AG04450 (cell line): ENCODE data around the gene RUFY1. TPM values are rescaled to one million over a fixed set of nuclear protein-coding genes. Genes with fewer than 3 reads are reported as not detected.
A peak's percentile ranks its signal among the peaks of the same experiment; 100 is the strongest.

Experiments used
- CTCF ChIA-PET: fragments of 300-600, 350-600 bp; formaldehyde crosslinking; extraction: SDS; loops from one replicate; lab custom pipeline; 2022; ENCODE audit warnings: antibody characterized with exemption, inconsistent platforms; lab: Charles Lee
- POLR2A ChIA-PET: fragments of 350-600 bp; formaldehyde crosslinking; extraction: SDS; loops from one replicate; lab custom pipeline; 2021; ENCODE audit warnings: antibody characterized with exemption, inconsistent platforms; lab: Yijun Ruan, JAX
- DNase-seq: peaks from one replicate; pipeline ENCODE4 v3.0.0-alpha.2; 2011; ENCODE audit warnings: low read depth, low spot score
- H3K27ac ChIP-seq: one replicate; pipeline ENCODE4 v1.5.1; 2012; ENCODE audit warnings: low read depth, low read length, control low read depth
- H3K27me3 ChIP-seq: one replicate; pipeline ENCODE4 v1.6.0; 2012; ENCODE audit warnings: low read length; ENCODE audit not compliant: control insufficient read depth, insufficient read depth
- H3K4me3 ChIP-seq: 2 replicates; pipeline ENCODE4 v1.5.1; 2011; ENCODE audit warnings: mild to moderate bottlenecking, low read depth, low read length, control low read depth
- H3K9me3 ChIP-seq: 2 replicates; pipeline ENCODE4 v1.5.1; 2012; ENCODE audit warnings: low read length; ENCODE audit not compliant: control insufficient read depth, insufficient read depth
- CTCF ChIP-seq: IDR thresholded peaks from 2 replicates; pipeline ENCODE4 v1.5.1; 2011; ENCODE audit warnings: low read depth, low read length, control low read depth, inconsistent platforms
- polyA plus RNA-seq: library from polyadenylated mRNA; depleted of rRNA; stranded (reverse); fragments of >200 nt; gene quantifications from 2 replicates; pipeline ENCODE4 v1.2.3, GENCODE V29; 2011

The RUFY1 gene
- polyA plus RNA-seq, 1 experiment = 31.1 TPM

DNA sequence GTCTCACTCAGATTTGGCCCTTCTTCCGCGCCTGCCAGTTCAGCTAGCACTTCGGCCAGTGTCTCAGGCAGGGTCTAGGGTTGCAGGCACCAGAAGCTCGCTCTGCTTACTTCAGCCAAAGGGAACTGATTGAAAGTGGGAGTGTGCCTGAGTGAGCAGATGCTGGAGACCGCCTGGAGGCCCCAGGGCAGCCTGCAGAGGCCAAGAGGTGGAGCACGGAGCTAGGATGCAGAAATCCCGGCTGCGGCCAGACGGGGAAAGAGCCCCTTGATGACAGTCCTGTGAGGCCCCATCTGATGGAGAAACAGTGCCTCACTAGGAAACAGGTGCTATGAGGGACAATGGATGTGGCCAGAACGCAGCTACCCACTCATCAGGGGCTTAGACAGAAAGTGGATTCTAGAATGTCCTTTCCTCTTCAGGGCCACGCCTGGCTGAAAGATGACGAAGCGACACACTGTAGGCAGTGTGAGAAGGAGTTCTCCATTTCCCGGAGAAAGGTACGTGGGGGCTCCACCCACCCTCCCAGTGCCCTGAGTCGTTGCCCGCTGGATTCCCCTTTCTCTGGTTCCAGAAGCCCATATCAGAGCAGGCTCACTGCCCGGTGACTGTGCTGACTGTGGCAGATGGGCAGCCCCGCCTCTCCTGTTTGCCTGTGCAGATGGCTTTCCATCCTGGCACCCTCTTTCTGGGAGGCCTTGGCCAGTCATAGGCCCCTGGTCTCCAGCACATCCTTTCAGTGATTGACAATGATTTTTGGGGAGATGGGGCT, 57.0 kb downstream of the RUFY1 start:
- H3K4me3 ChIP-seq = no peak overlapping the region
- H3K9me3 ChIP-seq = no peaks in the 10 kb centered on the region
- no peaks in the 10 kb centered on the region for H3K27me3 ChIP-seq
- peak overlapping the region; percentile 31 for H3K27ac ChIP-seq
- ChIA-PET CTCF (no interaction called here), POLR2A (interaction anchor here (1.1 to 4.0 kb wide), 2 partner anchors 16 to 125 kb away, joined by 3 to 35 read pairs; partner anchors contain the start of genes HNRNPH1 and MAML1)
- TF ChIP-seq CTCF = no peak
- no peak for DNase-seq

DNA sequence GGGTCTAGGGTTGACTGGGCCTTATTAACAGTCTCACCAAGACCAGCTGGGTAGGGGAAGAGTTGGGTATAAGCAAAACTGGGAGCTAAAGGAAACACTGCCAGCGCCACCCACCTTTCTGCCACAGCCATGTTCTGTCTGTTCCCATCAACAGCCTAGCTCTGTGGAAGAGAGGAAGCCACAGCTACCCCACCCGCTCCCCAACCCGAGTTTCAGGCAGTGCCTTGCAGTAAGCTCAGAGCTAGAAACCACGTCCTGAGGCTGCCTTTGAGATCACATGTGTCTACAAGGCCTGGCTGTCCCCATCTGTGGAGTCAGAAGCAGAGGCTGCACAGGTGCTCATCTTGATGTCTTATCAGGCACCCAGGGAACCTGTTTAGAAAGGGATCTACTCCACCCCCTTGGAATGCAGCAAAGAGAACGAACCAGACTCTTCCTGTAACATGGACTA, 57.8 kb downstream of the RUFY1 start:
- H3K27ac ChIP-seq = peak overlapping the region; percentile 39
- ChIA-PET CTCF (interaction anchor here (0.6 kb wide), 1 partner anchor 13 kb away, joined by 3 read pairs; no protein-coding TSS in a partner anchor), POLR2A (interaction anchor here (0.5 to 4.0 kb wide), 4 partner anchors 12 to 832 kb away, joined by 3 to 35 read pairs (median 4); partner anchors contain the start of gene HNRNPH1)

GRCh38 chr5:179609834-179610108, 59.4 kb downstream of the RUFY1 start:
- DNase-seq = no peak
- Histone ChIP-seq H3K4me3 (no peak overlapping the region), H3K27ac (peak overlapping the region; percentile 57), H3K9me3 (no peaks in the 10 kb centered on the region), H3K27me3 (no peaks in the 10 kb centered on the region)
- ChIA-PET POLR2A (interaction anchor here (2.9 kb wide), 1 partner anchor 11 kb away, joined by 10 read pairs; no protein-coding TSS in a partner anchor), CTCF (no interaction called here)
- TF ChIP-seq CTCF = no peak

More for the DNA sequence above, 57.8 kb downstream of the RUFY1 start:
- Histone ChIP-seq H3K9me3 (no peaks in the 10 kb centered on the region), H3K27me3 (no peaks in the 10 kb centered on the region), H3K4me3 (no peak overlapping the region)
- no peak for DNase-seq
- TF ChIP-seq CTCF = no peak

DNA sequence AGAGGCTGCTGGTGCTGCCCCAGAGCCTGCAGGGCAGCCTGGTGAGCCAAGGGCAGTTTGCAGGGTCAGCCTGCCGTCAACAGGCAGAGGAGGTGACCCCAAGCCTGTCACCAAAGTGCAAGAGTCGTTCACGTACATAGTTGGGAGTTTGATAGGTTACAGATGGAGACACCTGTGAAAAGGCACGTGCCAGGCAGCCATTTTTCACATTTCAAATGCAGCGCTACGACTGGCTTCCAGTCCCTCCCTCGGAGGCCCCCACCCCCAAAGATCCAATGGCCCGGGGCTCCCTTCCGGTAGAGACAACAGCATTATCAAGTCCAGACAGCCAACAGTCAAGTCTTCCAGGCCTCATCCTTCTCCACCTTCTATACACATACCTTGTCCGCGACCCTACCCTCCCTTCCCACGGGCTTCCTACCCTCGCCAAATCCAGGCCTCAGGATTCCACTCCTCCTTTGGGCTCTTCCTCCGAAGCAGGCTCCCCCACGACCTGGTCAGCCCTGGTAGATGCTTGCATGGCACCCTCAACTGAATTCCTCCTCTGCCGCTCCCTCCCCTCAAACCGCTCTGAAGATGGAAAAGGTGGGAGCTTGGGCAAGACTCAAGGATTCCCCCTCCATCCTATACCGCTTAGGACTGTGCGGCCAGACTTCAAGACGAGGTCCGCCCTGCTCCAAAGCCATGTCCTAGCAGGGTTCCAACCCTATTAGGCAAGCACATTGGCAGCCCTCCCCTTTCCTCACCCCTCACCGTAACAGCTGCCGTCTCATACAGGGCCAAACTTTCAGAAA, 60.0 kb downstream of the RUFY1 start:
- TF ChIP-seq CTCF = no peak
- ChIA-PET POLR2A (interaction anchor here (1.0 to 5.9 kb wide), 3 partner anchors 10 to 15 kb away, joined by 3 to 51 read pairs (median 10); partner anchors contain the start of gene HNRNPH1), CTCF (no interaction called here)
- no peaks in the 10 kb centered on the region for H3K9me3 ChIP-seq
- no peaks in the 10 kb centered on the region for H3K27me3 ChIP-seq
- H3K4me3 ChIP-seq = no peak overlapping the region
- no peak for DNase-seq
- H3K27ac ChIP-seq = peak overlapping the region; percentile 57
